Medulla oblongata (tissue), 1 donor: ENCODE measurements around the gene EHD3.
A peak's percentile ranks its signal among the peaks of the same experiment; 100 is the strongest.

Experiments used
- DNase-seq: peaks from one replicate; pipeline ENCODE4 v3.0.0-alpha.2; 2015; ENCODE audit errors: extremely low spot score

EHD3 gene

GRCh38 chr2:31235504-31235902 lies 1.6 kb downstream of the EHD3 start:
- DNase-seq: peak; percentile 27

DNA sequence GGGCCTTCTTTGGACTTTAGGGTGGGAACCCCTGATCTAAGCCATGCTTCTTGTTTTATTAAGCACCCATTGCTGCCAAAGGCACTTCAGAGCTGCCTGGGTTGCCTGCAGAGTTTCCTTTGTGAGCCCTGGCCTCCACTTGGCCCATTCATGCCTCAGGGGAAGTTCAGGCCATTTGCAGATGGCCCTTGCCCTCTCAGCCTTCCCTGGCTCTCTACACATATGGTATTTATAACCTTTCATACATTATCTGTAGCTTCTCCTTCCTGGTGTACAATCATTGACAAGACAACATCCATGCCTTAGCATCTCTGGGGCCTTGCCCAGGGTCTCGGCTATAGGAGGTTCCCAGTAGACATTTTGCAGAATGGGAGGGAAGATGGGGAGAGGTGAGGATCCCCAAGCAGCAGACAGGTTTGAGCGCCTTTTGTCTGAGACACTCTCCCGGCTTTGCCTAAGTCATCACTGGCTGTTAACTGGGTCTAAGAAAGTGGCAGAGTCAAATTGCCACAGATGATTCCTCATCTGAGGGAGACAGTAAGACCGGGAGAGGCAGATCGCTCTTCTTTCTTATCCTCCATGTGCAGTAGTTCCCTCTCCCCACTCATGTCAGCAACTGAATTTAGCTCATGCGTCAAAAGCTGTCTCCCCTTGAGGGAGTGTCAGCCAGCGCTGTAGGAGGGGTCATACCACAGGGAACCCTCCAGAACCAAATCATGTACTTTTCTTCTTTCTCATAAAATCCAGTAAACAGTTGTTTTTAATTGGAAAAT lies 2.7 kb downstream of the EHD3 start:
- no peak for DNase-seq

GRCh38 chr2:31237348-31238017 lies 3.5 kb downstream of the EHD3 start:
- no peak for DNase-seq

DNA sequence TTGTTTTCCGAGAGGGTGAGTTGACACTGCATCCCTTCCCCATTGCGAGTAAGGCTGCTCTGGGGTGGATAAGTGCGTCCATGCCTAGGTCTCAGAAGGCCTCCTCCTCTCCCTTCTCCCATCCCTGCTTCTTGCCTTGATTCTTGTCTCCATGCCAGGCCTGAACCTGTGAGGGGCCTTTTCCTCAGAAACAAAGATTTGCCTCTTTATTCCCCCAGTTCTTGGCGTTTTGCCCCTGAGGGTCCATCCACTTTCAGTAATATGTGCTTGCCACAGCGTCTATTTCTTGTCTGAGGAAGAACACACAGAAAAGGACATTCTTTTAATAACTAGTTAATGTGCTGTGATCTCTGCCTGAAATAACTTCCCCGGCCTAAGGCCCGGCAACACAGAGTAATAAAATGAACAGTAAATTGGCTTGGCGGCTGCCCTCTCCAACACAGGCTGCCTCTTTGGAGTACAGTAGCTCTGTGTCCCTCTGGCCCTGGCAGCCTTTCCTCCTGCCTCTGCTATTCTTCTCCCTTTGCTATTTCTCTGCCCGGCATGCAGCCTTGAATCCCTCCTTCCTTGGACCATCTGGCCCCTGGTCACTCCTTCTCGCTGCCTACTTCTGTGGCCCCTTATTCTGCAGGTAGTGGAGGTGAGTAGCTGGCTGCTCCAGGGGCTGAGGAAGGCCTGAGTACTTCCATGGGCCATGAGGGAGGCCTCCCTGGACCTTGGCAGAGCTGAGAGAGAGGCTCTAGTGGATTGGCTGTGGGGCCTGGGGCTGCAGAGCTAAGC lies 4.4 kb downstream of the EHD3 start:
- DNase-seq: peak; percentile 83

DNA sequence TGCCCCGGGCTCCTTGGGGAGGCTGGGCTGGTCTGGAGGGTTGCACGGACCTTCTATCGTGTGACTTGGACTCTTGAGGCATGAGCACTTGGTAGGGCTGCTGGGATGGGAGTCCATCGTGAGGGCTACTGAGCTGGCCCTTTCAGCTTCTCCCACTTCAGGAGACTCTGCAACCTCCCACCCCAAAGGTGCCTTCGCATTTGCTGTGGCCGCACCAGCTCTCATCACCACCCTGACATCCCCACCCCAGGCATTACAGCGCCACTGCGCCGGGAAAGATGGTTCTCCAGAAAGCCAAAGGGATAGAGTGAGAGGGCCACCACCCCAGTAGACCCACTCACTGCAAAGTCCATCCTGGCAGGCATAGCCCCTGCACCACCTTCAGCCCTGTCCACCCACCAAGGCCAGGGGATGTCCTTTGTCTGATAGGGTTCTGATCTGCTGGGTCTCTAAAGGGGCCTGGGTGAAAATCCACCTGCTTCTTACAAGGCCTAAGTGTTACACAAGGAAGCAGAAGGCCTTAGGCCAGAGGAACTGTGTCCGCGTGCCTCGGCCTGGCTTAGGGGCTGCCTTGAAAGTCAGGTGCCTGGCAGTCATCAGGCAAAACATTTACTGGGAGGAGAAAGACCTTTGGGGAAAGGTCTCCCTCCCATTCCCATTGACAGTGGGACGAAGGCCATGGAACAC lies 5.1 kb downstream of the EHD3 start:
- no peak for DNase-seq

- DNase-seq: peak; percentile 72
Observed at GRCh38 chr2:31239593-31240177, 5.7 kb downstream of the EHD3 start.

- no peak for DNase-seq
Observed at GRCh38 chr2:31240381-31241365, 6.7 kb downstream of the EHD3 start.

GRCh38 chr2:31241625-31242270 lies 7.8 kb downstream of the EHD3 start:
- DNase-seq: no peak

GRCh38 chr2:31243053-31243452 lies 9.1 kb downstream of the EHD3 start:
- DNase-seq: no peak

DNA sequence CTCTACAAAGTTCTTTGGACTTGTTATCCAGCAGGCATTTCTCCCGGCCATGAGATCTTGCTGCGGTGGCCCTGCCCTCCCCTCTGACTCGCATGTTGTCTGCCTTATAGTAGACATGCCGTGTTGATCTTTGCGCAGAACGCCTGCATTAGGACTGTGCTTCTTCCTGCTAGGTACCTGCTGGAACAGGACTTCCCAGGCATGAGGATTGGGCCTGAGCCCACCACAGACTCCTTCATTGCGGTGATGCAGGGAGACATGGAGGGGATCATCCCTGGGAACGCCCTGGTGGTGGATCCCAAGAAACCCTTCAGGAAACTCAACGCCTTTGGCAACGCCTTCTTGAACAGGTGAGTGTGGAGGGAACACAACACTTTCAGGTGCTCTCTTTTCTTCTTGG lies 10.1 kb downstream of the EHD3 start:
- no peak for DNase-seq

DNA sequence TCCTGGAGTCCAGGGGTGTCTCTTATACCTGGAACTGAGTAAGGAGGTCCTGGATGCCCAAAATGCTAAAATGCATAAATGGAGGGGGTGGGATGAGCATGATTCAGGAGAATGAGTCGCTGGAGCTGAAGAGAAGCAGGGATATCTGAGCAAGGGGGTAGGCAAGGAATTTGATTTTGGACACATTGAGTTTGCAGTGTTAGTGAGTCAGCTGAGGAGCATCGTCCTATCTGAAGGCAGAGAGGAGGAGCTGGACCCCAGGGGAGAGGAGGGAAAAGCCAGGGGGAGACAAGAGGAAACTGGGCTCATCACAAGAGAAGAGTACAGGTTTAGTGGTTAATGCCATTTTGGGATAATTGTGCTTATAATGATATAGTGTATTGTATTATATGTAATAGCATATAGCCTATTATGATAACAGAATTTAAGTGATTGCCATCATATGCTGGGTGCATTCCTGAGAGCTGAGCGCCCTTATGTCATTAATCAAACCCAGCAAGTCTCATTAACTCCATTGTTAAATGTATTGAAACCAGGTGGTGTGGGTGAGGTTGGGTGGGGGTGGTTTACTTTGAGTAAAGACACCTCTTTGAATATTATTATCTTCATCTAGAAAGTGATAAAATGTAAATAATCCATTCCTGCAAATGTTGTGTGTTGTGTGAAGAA lies 12.4 kb downstream of the EHD3 start:
- no peak for DNase-seq

DNA sequence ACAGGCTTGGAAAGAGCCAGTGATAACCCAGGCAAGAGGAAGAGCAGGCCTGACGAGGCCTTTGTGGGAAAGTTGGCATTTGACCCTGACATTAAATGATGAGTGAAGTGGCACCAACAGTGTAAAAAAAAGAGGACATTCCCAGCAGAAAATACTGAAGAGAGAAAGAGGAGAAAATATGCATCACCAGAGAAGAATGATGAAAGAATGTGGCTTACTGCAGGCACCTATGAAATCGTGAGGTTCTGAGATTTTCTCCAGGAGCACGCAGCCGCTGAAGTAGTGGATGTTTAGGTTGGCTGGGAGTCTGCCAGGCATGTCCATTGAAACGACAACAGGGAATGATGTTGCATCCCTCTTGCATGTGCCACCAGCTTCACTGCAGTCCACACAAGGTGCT lies 13.8 kb downstream of the EHD3 start:
- DNase-seq: no peak

DNA sequence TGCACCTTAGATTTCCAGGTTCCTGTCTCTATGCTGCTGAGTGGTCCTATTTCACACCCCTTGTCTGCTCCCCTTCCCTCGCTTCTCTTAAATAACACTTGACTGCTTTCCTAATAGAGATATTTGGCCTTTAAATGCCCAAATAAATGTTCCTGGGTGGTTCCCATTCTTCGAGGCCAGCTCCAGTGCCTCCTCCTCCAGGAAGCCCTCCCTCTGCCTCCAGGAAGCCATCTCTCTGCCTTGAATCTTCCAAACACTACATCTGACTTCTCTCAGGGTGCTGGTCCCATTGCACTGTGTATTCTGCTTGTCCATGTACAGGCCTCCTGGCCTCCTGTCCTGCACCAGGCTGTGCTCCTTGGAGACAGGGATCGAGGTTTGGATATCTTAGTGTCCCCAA lies 14.2 kb downstream of the EHD3 start:
- DNase-seq: no peak

GRCh38 chr2:31249009-31249690 lies 15.2 kb downstream of the EHD3 start:
- DNase-seq: no peak

DNA sequence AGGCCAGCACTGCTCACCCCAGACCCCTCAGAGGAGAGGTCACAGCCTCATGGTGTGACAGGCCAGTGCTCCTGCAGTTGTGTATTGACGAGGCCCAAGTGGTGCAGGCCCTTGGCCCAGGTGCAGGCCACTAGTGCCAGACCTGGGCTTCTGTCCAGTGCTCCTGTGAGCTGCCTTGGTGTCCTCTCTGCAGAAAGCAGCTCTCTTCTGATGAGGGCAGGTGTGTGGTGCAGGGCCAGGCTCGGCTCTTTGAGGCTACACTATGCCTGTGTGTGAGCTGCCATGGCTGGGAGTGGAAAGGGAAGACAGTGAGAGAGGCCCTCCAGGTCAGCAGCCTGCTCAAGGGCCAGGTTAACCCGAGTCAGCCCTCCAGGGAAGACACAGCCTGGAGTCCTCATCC lies 17.1 kb downstream of the EHD3 start:
- no peak for DNase-seq

DNA sequence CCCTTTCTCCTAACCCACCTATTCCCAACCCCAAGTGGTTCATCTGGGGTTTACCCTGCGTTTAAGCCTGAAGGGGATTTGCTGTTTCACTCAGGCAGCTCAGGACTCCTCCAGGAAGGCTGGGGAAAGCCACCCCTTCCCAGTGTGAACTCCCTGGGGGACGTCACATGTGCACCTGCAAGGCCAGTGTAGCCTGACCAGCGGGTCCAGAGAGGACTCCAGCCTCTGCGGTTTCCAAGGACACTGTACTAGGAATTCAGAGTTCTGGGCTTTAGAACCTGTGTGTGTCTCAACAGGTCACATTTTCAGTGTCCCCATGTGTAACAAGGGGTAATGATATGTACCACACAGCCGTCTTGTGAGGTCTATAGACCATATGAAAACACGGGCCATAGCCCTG lies 17.9 kb downstream of the EHD3 start:
- no peak for DNase-seq

- no peak for DNase-seq
Observed at GRCh38 chr2:31253356-31254131, 19.6 kb downstream of the EHD3 start.
